Measurements from ENCODE around the gene NFKBIE. TPM values are rescaled to one million over a fixed set of nuclear protein-coding genes. Genes with fewer than 3 reads are reported as not detected.

The NFKBIE gene
- total RNA-seq, 1 experiment from 2014 or later, result 7.6 TPM

GRCh38 chr6:44216677-44217331, 48.5 kb downstream of the NFKBIE start, which contains the start of gene MYMX:
MYMX (plus strand) TSS chr6:44216926; CDS start chr6:44217472, 546 bp downstream.
- no peak within 1 kb of the TSS for H3K4me3 ChIP-seq (replicated peaks in 1 of 2; ENCODE audit: low read depth in 1 of 2, low read length in 2 of 2)
- TF ChIP-seq SIN3A (IDR thresholded peaks at IDR 0.05; ENCODE audit: low read depth) (no peak), SRF (IDR thresholded peaks at IDR 0.05; ENCODE audit: low read depth) (no peak), CBX3 (IDR thresholded peaks at IDR 0.05; ENCODE audit: low read depth) (no peak), ZNF274 (IDR thresholded peaks at IDR 0.05; ENCODE audit: low read depth, low read length) (no peak), TCF7L2 (IDR thresholded peaks at IDR 0.05; ENCODE audit: borderline replicate concordance, extremely low read depth, insufficient read depth, insufficient read length) (no peak)
- ATAC-seq (no peak), DNase-seq (ENCODE audit: low read depth, low spot score) (no peak)
- H2AFZ ChIP-seq (ENCODE audit: low read depth, low read length, poor library complexity, severe bottlenecking), result no peak within 1 kb of the TSS
- peaks cover 26 to 33% of the 10 kb centered on the region in 2 experiments; a peak in 3 of 4 replicates for H3K4me1 ChIP-seq (ENCODE audit: control insufficient read depth in 1 of 2, insufficient read depth in 2 of 2, low read length in 2 of 2)
- no peaks in the 10 kb centered on the region for H3K9me3 ChIP-seq (ENCODE audit: control insufficient read depth in 1 of 2, insufficient read depth in 1 of 2, low read depth in 1 of 2, low read length in 2 of 2)
- POLR2A ChIA-PET, result no interaction called here
- RAD21 ChIA-PET (ENCODE audit: low non-redundant PET in 1 of 2, low total read pairs in 2 of 2, uncharacterized antibody in 2 of 2, unreplicated experiment in 2 of 2), result no interaction called here
- intact Hi-C loops (cut with micrococcal nuclease), result no loop called here
- CTCF ChIA-PET, result no interaction called here
- no peaks in the 10 kb centered on the region for H3K27me3 ChIP-seq (ENCODE audit: insufficient read depth, low read length)
- no peaks in the 10 kb centered on the region for H3K9me2 ChIP-seq (ENCODE audit: insufficient read depth)
- H3K79me2 ChIP-seq (ENCODE audit: insufficient read depth, low read length), result no peaks in the 10 kb centered on the region
- no peak within 1 kb of the TSS for H3K9ac ChIP-seq (ENCODE audit: low read length)
- no peaks in the 10 kb centered on the region for H3K36me3 ChIP-seq (ENCODE audit: control insufficient read depth in 1 of 2, insufficient read depth in 2 of 2, low read length in 2 of 2)
- H3K27ac ChIP-seq (ENCODE audit: low read depth, low read length), result no peak within 1 kb of the TSS
- no TSS peak for BruUV-seq (replicated peaks)
- no peaks in the 10 kb centered on the region for H4K20me1 ChIP-seq (ENCODE audit: insufficient read depth)
- no peak within 1 kb of the TSS for H3K4me2 ChIP-seq (ENCODE audit: low read length)

GRCh38 chr6:44214307-44214706, 51.0 kb downstream of the NFKBIE start:
- DNase-seq (ENCODE audit: low read depth, low spot score) (no peak), ATAC-seq (no peak)
- ChIA-PET CTCF (no interaction called here), POLR2A (no interaction called here), RAD21 (ENCODE audit: low non-redundant PET in 1 of 2, low total read pairs in 2 of 2, uncharacterized antibody in 2 of 2, unreplicated experiment in 2 of 2) (no interaction called here)
- no peaks in the 10 kb centered on the region for H3K79me2 ChIP-seq (ENCODE audit: insufficient read depth, low read length)
- H3K9ac ChIP-seq (ENCODE audit: low read length), result no peak overlapping the region
- no peaks in the 10 kb centered on the region for H3K9me3 ChIP-seq (ENCODE audit: control insufficient read depth in 1 of 2, insufficient read depth in 1 of 2, low read depth in 1 of 2, low read length in 2 of 2)
- no peak overlapping the region for H3K4me2 ChIP-seq (ENCODE audit: low read length)
- H3K9me2 ChIP-seq (ENCODE audit: insufficient read depth), result no peaks in the 10 kb centered on the region
- BruUV-seq (replicated peaks), result no TSS peak
- peaks cover 12 to 14% of the 10 kb centered on the region in 2 experiments; a peak in 3 of 4 replicates for H3K4me1 ChIP-seq (ENCODE audit: control insufficient read depth in 1 of 2, insufficient read depth in 2 of 2, low read length in 2 of 2)
- no peaks in the 10 kb centered on the region for H3K27me3 ChIP-seq (ENCODE audit: insufficient read depth, low read length)
- no peak overlapping the region for H2AFZ ChIP-seq (ENCODE audit: low read depth, low read length, poor library complexity, severe bottlenecking)
- H3K27ac ChIP-seq (ENCODE audit: low read depth, low read length), result no peak overlapping the region
- intact Hi-C loops (cut with micrococcal nuclease), result no loop called here
- no peaks in the 10 kb centered on the region for H3K36me3 ChIP-seq (ENCODE audit: control insufficient read depth in 1 of 2, insufficient read depth in 2 of 2, low read length in 2 of 2)
- no peaks in the 10 kb centered on the region for H4K20me1 ChIP-seq (ENCODE audit: insufficient read depth)
- H3K4me3 ChIP-seq (replicated peaks in 1 of 2; ENCODE audit: low read depth in 1 of 2, low read length in 2 of 2), result no peak overlapping the region
- TF ChIP-seq CEBPB (IDR thresholded peaks at IDR 0.05; ENCODE audit: low read depth) (no peak), SIN3A (IDR thresholded peaks at IDR 0.05; ENCODE audit: low read depth) (no peak), POLR2A (IDR thresholded peaks at IDR 0.05; ENCODE audit: borderline replicate concordance, extremely low read depth, insufficient read depth, insufficient read length) (no peak), ZBTB33 (IDR thresholded peaks at IDR 0.05; ENCODE audit: extremely low read depth, insufficient replicate concordance, low read length) (no peak), ELF1 (IDR thresholded peaks at IDR 0.05; ENCODE audit: borderline replicate concordance, low read depth) (no peak), POLR2AphosphoS5 (IDR thresholded peaks at IDR 0.05; ENCODE audit: low read depth, low read length) (no peak), FOSL1 (IDR thresholded peaks at IDR 0.05; ENCODE audit: low read depth) (no peak), ATF3 (IDR thresholded peaks at IDR 0.05) (no peak), RAD21 (IDR thresholded peaks at IDR 0.05; ENCODE audit: low read depth) (no peak), MAX (IDR thresholded peaks at IDR 0.05) (no peak), SRF (IDR thresholded peaks at IDR 0.05; ENCODE audit: low read depth) (no peak), YY1 (IDR thresholded peaks at IDR 0.05; ENCODE audit: extremely low read depth, insufficient replicate concordance, low read depth, low read length) (no peak), TCF7L2 (IDR thresholded peaks at IDR 0.05; ENCODE audit: borderline replicate concordance, extremely low read depth, insufficient read depth, insufficient read length) (no peak), ZNF274 (IDR thresholded peaks at IDR 0.05; ENCODE audit: low read depth, low read length) (no peak), EZH2 (IDR thresholded peaks at IDR 0.05) (no peak), EZH2phosphoT487 (IDR thresholded peaks at IDR 0.05; ENCODE audit: borderline replicate concordance) (no peak), EGR1 (IDR thresholded peaks at IDR 0.05; ENCODE audit: low read depth) (no peak)

All from HCT116 (cell line).